HG03575 (cell line): ENCODE data around the gene TMEM250.
"Not testable (repeated sequence)": the region's sequence is repeated elsewhere in the genome, so short reads cannot be mapped to it uniquely, and the experiment has no call there.

Source experiments
- ATAC-seq: cut with Tn5 transposase; IDR thresholded peaks from one replicate; pipeline ENCODE4 v1.9.1; 2021; ENCODE audit not compliant: unreplicated experiment, insufficient number of reproducible peaks, low FRiP score; ENCODE audit errors: extremely low read depth

The TMEM250 gene

DNA sequence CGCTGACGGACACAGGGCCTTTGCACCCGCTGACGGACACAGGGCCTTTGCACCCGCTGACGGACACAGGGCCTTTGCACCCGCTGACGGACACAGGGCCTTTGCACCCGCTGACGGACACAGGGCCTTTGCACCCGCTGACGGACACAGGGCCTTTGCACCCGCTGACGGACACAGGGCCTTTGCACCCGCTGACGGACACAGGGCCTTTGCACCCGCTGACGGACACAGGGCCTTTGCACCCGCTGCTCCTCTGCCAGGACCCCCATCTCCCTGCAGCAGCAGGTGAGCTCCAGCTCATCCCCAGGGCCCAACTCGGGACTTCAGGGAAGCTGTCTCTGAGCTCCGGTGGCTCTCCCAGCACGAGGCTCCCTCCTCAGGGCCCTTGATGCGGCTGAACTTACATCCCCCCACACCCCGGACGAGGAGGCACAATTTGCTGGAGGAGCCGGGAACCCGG lies 17.0 kb downstream of the TMEM250 start:
- ATAC-seq = not testable (repeated sequence)

DNA sequence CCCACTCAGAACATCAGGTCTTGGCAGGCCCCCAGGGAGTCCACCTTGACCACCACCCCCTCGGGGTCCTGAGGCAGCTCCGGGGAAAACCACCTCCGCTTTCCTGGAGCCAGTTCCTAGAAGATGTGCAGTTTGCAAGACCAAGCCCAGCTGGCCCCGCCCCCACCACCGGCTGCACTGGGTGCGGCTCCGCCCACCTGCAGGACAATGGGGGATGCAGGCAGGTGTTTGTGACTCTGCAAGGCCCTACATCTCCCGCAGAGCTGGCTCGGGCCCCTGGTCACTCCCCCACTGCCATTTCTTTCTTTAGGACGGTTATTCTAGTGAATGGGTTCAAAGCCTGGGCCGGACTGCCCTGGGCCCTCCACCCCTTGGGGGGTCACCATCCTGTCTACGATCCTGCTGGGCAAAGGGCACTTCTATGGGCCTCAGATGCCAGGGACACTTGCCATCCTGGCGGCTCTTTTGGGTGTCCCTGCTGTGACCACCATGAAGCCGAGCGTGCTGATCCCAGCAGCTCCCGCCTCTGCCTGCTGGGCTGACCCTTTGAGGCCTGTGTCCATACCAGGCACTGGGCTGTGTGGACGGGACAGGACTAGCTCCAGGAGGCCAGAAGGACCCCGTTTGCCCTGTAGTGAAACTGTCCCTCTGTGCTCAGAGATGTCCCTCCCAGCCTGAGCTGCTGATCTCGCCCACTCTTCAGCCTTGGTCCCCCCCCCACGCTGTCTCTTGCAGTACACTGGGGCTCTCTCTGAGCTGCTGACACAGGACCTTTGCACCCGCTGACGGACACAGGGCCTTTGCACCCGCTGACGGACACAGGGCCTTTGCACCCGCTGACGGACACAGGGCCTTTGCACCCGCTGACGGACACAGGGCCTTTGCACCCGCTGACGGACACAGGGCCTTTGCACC lies 17.7 kb downstream of the TMEM250 start:
- ATAC-seq = no peak

DNA sequence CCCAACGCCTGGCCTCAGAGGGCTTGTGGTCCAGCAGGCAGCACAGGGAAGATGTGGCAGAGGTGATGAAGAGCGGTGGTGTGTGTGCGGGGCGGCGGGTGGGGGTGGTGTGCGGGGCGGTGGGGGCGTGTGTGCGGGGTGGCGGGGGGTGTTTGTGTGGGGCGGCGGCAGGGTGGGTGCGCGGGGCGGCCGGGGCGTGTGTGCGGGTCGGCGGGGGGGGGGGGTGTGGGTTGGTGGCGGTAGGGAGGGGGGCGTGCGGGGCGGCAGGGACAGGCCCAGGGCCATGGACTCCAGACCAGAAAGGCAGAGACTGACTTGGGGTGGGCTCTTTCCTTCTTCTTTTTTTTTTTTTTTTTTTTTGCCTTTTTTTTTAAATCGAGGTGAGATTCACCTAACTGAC lies 19.1 kb downstream of the TMEM250 start:
- ATAC-seq = no peak

DNA sequence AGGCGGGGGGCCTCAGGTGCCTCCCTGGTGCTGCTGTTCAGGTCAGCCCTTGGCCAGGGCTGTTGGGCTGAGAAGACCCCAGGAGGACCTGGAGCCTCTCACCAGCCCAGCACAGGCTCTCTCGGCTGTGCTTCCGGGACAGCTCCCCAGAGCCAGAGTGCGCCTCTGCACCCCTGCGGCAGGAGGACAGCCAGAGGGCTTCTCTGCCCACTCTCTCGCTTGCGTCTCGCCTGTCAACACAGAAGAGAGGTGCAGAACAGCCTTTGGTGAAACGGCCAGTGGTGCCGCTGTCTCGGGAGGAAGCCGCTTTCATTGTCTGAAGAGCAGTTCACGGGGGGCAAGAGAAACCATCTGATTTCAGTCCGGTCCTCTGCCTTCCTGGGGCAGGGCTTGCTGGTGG lies 19.8 kb downstream of the TMEM250 start:
- ATAC-seq = no peak

DNA sequence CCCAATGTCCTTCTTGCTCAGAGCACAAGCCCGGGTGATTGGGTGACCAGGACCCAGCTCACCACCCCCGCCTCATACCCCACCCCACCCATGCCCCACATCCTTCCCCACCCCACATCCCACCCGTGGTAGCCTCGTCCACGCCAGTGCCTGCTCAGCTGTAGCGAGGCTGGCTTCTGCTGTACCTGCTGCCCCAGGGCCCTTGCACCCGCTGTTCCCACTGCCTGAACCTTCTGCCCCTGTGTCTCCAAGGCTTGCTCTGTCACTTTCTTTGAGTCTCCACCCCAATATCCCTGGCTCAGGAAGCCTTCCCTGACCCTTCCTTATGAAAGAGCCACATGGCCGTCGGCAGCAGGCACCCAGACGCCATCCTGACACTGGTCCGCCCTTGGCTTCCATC lies 20.5 kb downstream of the TMEM250 start:
- no peak for ATAC-seq

DNA sequence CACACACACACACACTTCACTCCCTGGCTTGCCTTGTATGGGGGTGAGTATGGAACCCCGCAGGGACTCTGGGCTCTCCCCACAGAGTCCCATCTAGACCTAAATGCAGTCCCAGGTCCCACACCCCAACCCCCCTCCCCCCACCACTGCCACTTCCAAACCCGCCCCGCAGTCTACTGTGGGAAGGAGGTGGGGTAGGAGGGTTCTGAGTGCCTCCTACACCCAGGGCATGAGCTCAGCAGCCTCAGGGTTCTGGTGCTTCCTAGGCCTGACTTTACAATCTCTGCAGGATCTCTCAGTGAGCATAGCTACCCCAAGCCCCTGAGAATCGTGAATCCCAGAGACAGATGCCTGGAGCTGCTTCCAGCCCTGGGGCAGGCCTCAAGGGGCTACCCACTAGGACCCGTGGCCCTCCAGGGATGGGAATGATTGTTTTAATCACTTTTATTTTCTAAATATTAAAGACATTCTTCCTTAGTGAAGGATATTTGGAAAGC lies 22.1 kb downstream of the TMEM250 start:
- no peak for ATAC-seq

DNA sequence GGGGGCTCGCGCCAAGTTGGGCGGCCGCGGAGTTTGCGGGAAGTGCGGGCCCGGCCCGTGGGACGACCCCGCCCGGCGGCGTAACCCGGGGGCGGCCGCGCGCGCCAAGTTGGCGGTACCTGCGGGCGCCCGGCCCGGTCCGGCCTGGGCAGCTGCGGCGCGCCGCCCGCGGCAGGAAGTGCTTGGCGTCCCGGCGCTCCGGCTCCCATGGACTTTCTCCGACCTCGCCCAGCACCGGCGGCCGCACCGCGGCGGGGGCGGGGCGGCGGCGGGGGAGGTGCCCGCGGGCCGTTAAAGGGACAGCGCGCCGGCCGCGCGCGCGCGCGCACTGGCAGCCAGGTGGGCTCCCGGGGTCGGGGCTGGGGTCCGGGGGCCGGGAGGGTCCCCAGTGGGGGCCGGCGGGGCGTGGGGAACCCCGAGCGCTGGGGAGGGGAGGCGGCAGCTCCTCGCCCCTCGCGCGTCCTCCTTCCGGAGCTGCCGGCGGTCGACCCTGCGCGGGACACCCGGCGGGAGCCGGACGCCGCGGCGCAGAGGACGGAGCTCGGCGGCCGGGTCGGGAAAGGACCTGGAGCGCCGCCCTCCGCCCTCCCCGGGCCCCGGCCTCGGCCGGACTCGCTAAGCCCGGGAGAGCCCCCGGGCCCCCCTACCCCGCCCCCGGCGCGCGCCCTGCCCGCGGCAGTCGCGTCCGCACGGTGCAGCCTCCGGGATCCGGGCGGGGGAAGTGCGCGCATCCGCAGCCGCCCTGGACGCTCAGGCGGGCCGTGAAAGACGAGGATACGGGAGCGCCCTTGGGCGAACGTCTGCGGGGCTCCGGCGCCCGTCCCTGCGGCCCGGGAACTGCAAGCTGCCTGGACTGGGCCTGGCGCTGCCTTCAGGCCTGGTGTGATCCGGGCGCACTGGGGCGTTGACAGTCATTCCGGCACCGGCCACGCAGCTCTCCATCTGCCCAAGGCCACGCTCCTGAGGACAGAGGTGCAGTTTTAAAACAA lies 23.3 kb downstream of the TMEM250 start, which contains the start of gene NACC2:
NACC2 (minus strand) TSS at position 220 of the 989 bp plus-strand sequence. CDS start 44,768 bp downstream, outside the sequence.
- ATAC-seq = no peak

DNA sequence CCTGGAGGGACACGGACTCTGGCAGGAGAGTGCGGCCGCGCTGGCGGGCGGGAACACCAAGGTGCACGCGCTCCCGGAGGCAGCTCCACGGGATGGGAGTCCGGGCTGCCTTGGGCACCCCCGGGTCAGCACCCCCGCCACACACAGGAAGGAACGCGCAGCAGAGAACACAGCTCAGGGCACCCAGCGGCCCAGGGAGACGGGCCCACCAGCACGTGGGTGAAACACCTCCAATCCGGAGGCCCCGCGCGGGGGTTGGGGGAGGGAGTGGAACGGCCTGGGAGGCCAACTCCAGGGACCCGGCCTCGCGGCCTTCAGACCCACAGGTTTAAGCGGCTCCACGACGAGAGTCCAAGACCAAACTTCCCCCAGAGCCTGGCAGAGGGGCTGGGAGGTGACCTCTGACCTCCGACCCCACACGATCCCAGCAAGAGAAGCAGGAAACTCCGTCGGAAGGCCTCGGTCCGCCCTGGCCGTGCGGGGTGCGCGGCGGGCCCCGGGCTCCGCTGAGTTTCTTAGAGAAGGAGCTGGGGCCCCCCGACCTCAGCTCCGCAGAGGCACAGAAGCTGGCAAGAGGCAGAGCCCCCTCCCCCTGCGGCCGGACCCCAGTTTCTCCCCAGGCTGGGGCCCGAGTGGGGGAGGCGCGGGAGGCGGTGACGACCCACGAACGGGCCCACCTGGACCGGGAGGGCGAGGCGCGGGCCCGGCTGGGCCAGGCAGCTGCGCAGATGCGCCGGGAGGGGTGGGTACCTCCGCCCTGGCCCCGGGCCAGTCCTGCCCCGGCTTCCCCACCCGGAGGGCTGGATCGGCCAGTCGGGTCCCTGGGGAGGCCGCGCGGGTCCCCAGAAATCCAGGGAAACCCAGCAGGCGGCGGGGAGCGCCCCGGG lies 24.4 kb downstream of the TMEM250 start:
- ATAC-seq = no peak

DNA sequence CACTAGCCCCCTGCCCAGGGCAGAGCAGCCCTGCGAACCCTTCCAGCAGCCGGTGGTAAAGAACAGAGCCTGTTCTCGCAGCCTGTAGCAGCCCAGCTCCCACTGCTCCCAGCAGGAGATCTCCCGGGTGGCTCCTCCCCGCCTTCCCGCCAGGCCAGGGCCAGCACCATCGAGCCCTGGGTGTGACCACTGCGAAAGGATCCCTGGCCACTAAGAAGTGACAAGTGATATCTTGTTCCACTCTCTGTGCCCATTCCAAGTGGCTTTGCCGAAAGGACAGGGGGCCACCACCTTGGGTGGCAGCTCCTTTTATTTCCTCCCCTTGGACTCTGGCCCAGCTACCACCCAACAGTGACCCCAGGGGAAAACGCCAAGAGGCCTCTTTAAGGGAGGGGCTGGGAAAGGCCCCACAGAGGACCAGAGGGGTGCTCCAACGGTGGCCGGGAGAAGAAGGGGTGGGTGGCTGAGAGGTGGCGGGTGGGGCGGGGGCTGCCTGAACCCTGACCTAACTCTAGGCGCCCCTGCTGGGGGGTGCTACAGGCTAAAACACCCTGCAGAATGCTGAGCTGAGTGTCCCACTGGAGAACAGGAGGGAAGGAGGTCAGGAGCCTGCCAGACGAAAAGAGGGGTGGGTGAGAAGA lies 25.2 kb downstream of the TMEM250 start:
- ATAC-seq = no peak

DNA sequence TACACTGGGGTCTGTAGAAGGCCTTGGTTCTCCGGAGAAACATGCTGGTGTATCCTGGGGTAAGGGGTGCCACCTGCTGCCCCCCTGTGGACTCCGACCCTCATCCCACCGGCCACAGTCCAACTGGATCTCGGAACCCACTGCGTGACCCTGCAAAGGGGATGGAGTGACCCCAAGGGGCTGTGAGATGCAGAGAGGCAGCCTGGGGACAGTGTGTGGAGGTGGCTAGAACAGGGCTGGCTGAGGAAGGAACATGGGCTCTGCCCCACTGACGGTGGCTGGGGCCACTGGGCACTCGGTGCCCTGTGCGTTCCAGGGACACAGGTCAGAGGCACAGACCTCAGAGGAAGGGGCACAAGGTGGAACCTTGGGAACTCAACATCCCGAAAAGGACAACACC lies 25.9 kb downstream of the TMEM250 start:
- no peak for ATAC-seq

DNA sequence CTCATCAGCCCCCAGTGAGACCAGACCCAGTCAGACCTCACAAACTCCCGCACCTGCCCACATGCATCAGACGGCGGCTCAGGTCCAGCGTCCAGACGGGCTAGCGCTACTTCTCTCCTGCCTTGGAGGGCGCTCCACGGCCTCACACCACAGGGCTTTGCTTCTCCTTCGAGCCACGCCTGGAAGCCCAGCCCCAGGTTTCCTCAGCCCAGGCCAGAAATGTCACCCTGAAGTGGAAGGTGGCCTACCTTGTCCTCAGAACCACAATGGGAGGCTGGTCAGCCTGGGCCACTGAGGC lies 26.4 kb downstream of the TMEM250 start:
- ATAC-seq = no peak

DNA sequence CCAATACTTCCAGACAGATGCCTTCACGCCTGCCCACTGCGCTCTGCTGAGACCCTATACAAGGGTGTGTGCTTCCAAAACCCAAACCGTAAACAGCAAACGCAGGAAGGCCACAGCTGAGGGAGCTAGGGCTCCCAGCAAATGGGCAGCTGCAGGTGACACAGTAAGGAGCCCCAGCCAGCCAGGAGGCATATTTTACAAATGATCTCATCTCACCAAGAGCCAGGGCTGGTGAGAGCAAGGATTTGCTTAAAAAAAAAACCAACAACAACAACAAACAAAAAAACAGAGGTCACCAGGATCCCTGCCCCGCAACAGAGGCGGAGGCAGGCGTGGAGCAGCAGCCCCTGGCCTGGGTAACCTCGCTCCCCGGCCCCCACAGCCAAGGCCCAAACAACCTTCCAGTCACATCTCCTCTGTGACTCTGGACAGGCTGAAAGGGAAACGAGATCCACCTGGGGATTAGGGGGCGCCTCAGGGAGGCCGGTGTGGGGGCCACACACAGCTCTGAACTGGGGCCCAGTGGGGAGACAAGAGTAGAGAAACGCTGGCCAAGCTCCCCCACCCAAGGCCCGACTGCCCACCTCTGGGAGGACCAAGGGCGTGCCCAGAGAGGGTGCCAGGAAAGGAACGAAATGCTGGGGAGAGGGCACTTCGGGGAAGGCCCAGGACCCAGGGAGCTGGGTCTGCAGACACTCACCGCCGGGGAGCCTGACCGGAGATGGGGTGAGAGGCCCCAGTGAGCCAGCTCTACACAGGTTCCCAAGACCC lies 26.9 kb downstream of the TMEM250 start:
- ATAC-seq = no peak

DNA sequence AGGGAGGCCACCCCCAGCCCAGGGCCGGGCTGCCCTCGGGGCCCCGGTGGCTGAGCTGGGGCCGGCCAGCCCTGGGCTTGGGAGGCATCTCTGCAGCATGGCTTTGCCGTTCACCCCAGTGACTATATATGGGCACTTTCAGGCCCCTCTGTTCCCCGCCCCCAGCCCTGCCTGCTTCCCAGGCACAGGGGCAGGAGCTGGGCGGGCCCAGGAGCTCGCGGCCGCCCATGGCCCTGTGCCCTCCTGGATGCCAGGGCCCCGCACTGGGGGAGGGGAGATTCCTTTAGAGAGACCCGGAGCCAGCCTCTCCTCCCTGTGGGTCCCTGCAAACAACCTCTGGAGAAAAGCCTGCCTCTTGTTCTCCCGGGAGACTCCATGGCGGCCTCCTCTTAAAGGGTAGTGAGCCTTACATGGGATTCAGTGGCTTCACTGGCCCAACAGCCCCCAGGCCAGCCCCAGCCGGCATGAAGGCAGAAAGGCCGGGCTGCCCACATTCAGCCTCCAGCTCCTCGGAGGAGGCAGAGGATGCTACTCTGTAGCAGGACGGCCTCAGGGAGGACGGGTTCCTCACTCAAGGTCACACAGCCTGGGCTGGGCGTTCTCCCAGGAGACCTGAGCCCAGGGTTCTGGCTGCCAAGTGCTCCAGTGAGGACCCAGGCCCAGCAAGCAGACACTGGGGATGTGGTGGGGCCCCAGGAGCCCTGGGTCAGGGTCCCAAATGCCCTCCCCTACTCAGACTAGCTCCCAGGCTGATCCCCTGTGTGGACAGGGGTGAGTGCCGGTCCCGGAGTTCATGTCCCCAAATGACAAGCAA lies 27.7 kb downstream of the TMEM250 start:
- ATAC-seq = no peak

DNA sequence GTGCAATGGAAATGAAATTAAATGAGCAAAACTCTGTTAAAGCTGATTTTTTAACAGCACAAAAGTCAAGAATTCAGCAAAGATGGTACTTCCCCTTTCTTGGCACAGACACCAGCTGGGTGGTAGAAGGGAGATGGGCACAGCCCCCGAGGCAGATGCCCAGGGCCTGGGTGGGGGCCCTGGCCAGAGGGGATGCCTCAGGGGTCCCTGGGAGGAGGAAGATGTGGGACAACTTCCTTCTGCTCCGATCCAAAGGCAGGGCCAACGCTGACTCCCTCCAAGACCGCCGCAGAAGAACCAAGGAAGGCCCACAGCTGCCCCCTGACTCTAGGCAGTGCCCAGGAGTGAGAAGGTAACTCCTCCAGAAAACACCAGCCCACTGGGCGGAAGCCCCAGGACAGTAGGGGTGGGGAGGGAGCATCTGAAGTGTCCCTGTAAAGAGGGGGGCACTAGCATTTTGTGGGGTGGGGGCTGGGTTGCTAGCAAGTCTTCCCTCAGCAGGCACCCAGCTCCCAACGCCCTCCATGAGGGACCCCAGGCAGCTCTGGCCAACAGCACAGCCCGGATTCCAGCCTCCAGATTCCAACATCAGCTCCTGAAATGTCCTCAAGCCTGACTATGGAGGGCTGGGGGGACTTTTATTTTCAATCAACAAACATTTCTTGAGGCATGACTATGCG lies 28.5 kb downstream of the TMEM250 start:
- no peak for ATAC-seq

DNA sequence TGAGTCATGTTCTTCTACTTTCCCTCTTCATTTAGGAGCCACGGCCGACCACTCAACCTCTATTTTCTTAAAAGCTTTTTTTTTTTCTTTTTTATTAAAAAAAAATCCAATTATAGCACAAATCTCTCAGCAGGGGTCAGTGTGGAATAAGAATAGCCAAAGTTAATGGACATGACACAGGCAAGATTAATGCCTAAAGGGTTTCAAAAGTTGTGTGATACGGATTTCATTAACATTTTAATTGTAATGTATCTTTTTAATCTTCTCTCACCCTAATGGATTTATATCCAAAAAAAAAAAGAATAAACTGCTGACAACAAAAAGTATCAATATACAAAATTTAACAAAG lies 29.0 kb downstream of the TMEM250 start:
- no peak for ATAC-seq

DNA sequence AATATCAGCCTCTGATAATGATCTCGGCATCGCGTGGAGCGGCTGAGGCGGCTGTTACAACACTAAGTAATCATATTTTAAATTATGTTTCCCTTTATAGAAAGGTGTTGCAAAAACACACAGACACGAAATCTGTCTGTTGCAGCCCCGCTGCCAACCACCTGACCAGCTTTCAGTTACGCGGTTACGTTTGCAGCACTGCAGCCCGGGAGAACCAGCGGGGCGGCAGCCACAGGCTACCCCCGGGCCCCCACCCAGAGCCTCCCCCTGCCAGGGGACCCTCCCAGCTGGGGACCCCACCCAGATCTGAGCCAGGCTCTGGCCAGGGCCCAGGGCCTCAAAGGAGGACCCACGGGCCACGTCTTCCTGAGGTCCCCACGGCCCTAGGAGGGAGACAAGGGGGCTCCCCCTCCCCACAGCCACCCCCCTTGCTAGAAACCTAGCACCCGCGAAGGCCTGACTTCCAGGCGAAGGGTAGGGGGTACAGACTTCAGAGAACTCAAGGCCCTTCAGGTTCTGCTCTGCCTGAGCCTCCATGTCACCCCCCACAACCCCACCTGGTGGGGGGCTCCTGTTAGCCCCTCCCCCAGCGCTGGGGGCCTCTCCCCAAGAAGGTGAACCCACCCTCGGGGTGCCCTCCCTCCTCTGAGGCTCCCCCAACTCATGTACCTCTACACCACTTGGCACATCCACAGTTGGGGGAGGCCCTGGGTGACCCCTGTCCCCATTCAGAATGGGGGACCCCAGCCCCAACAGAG lies 29.6 kb downstream of the TMEM250 start:
- ATAC-seq = no peak
